Loucy (cell line): ENCODE measurements around the gene MTNR1B.

Source experiments
- CTCF ChIP-seq: fragments of 200-600 bp; sonication (generic); conservative IDR thresholded peaks from 2 replicates; pipeline ENCODE4 v1.5.1; 2014; ENCODE audit warnings: mild to moderate bottlenecking, antibody characterized with exemption, low read length
- EZH2phosphoT487 ChIP-seq: fragments of 200-600 bp; IDR thresholded peaks from 2 replicates; pipeline ENCODE4 v1.6.1; 2018; ENCODE audit warnings: antibody characterized with exemption, mild to moderate bottlenecking, moderate library complexity, borderline replicate concordance

DNA sequence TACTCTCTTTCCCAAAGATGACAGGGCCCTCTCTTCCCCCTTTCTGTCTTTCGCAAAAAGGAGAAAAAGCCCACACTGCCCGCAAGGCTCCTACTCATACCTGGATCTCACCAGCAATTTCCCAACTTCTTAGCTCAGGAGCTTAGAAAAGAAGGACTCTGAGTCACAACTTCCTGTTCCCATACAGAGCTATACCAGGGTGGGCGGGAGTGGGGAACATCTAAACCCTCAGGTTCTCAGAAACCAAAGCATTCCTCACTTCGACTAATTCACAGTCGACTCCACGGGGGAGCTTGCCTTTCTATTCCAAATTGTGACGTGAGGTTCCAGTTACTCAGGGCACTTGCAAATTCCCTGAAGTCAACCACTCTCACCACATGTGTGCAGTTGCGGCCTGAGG is 61.9 kb downstream of the MTNR1B start:
- TF ChIP-seq CTCF (no peak), EZH2phosphoT487 (no peak)
